ENCODE data around the gene ZFP2.
A peak's percentile ranks its signal among the peaks of the same experiment; 100 is the strongest.
"Not testable (repeated sequence)": the region's sequence is repeated elsewhere in the genome, so short reads cannot be mapped to it uniquely, and the experiment has no call there.

The ZFP2 gene

DNA sequence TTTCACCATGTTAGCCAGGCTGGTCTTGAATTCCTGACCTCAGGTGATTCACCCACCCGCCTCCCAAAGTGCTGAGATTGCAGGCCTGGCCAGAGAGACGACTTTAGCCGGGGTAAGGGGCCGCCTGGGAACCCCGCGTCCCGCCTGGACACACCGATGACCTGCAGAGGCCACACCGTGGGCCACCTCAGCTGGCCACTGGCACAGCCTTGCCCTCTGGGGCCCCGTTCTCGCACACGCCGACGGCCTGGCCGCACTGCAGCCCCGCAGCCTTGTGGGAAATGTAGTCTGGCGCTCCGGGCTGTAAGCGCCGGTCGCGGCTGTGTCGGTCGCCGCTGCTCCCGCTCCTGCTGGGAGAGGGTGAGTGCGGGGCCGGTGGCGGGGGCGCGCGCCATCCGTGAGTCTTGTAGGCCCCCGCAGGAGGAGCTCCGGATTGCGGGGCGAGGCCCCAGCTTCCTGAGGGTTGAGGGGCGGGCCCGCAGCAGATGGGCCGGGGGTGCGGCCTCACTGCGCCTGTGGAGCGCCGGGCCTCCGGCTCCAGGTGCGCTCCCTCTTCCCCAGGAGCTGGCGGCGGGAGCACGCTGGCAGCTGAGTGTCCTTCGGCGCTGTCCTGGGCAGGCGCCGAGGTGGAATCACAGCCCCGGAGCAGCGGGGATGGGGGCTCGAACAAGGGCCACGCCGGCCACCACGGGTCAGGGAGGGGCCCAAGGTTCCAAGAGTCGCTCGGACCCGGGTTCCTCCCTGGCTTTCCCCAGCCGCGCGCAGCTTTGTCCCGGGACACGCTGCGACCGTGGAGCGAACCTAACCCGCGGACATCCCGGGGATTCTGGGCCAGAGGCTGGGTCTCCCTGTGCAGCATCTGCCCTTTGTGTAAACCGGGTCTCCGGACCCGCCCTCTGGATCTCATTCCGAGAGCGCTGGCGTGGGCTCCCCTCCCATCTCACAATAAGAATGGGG is at the start of gene ZFP2:
Gene ZFP2 (plus strand): TSS at position 299 of the 957 bp plus-strand sequence. CDS start 35,401 bp downstream, outside the sequence.
- DNase-seq = peak; percentile 69

DNA sequence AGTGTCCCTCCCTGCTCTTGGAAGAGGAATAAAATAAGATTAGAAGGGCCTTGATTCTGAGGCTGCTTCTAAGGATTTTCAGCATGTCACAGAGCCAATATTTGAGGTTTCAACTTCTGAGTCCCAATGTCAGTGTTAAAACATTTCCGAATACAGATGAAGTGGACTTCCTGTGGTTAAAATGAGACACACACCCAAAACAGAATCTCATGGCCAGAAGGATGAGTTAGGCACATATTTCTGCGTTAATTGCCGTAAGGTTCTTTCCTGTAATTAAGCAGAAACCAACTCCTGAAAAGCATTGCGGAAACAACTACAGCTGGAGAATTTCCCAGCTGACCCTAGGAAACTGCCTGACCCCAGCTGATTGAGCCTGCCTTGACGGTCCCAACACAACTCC is 46.4 kb upstream of the ZFP2 start:
- DNase-seq = no peak

DNA sequence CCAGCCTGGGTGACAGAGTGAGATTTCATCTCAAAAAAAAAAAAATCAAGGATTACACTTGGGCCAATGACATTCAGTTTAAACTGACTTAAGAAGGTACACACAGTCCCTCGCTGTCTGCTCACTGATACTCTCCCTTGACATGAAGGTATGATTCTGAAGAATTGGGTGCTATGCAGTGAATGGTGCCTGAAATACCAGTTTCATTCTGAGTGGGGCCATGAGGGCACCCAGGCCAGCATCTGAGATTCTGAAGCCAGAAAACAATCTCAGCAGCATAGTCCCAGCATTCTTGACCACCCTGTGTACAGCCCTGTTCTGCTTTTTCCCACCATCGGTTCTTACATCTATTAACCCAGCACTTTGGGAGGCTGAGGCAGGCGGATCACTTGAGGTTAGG is 43.8 kb upstream of the ZFP2 start:
- no peak for DNase-seq

GRCh38 chr5:178854284-178854683 is 41.4 kb upstream of the ZFP2 start:
- DNase-seq = no peak

DNA sequence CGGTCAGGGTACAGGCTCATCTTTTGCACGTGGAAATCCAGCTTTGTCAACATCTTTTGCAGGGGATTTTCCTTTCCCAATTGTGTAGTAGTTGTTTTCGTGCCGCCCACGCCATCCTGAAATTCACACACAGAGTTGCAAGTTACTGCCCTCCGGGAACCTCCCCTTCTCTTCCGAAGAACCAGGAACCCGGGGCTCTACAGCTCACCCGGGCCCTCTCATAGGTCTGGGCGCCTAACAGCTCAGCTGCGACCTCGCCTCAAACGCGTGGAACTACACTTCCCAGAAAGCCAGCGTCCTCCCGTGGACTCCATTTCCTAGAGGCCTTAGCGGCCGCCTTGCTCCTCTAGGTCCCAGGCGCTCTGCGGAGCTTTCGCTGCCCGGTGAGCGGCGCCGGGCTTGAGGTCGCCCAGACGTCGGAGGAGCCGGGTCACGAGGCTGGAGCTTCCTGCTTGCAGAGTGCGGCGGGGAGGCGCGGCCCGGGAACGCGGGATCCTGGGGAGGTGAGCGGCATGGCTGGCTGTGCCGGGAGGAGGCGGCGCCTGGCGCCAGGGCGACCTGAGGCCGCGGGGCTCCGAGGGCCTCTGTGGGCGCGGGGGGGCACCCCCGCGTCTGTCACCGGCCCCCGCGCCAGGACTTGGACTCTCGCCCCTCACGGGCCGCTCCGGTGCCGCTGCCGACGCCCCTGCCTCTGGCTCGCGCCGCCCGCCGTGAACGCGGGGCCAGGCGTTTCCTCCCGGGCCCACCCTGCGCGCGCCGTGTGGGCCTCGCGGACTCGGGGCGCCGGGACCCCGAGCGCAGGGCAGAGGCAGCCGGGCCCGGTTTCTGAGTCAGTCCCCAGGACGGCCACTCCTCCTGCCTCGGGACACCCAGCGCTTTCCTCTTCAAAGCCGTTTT is 35.8 kb upstream of the ZFP2 start, which contains the start of gene ZNF354B:
Gene ZNF354B (plus strand): TSS at position 329 of the 897 bp plus-strand sequence. CDS start 1,095 bp downstream, outside the sequence.
- DNase-seq = peak; percentile 92

DNA sequence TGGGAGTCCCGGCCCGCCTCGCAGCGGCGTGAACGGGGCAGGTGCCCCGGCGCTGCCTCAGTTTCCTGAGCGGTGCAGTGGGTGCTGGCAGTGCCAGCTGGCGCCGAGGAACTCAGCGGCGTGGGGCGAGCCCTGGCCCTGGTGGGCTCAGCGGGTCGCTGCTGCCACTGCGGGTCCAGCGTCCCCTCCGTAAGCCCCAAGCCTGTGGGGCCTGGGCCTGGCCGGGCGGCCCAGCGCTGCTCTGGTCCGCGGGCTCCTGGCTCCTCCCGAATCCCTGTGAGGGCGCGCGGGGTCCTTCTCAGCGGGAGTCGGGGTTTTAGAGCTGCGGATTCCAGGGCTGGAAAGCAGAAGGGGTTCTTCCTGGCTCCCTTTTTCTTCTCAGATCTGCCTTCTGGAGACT is 35.1 kb upstream of the ZFP2 start:
- DNase-seq = not testable (repeated sequence)

DNA sequence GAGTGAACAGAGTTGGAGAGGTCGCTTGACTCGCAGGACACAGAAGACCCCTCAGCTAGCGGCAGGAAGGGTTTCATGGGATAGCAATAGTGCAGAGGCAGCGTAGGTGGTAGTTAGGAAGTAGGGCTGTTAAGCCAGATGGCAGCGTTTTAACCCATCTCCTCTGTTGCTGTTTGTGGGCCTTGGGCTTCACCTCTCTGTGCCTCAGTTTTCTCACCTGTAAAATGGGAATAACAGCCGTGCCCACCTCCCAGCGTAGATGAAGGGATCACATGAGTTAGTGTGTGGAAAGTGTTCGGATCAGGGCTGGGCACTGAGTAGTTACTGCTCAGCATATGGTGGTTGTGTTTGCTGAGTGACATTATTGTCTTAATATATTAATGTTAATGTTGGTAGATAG is 34.1 kb upstream of the ZFP2 start:
- DNase-seq = no peak

- DNase-seq = no peak
Measured at GRCh38 chr5:178866946-178867345, 28.8 kb upstream of the ZFP2 start.

DNA sequence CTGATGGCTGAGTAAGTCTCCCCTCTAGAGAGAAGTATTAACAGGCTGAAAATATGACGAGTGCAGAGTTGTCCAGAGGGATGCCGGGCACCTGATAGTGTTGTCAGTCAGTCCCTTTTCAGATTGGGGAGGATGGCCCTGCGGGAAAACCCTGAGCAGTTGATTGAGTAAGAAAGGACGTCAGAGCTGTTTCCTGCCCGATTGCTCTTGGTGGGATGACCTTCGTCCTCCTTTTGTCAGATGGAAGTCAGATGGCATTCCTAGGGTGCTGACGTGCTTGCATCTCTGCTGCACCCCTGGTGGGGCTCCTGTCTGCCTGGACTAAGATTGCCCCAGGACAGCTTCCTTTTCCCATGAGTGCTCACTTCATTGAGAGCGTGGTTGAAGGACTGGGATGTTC is 26.1 kb upstream of the ZFP2 start:
- no peak for DNase-seq

DNA sequence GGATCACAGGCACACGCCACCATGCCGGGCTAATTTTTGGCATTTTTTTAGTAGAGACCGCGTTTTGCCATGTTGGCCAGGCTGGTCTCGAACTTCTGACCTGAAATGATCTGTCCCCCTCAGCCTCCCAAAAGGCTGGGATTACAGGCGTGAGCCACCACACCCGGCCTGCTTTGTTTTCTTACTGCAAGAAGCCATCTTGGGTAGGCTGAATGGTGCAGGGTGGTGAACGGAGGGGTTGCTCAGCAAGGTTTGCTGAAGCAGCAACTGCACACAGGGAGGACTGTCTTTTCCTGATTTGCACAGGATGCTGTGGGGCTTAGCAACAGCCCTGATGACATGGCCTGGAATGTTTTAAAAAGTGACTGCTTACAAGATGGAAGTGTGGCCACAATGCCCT is 25.3 kb upstream of the ZFP2 start:
- no peak for DNase-seq

GRCh38 chr5:178872302-178872701 is 23.4 kb upstream of the ZFP2 start:
- no peak for DNase-seq

DNA sequence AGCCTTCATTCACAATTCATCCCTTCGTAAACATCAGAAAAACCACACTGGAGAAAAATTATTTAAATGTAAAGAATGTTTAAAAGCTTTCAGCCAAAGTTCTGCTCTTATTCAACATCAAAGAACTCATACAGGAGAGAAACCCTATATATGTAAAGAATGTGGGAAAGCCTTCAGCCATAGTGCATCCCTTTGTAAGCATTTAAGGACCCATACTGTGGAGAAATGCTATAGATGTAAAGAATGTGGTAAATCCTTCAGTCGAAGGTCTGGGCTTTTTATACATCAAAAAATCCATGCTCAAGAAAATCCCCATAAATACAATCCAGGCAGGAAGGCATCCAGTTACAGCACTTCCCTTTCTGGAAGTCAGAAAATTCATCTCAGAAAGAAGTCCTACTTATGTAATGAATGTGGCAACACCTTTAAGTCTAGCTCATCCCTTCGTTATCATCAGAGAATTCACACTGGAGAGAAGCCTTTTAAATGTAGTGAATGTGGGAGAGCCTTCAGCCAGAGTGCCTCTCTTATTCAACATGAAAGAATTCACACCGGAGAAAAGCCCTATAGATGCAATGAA is 12.5 kb upstream of the ZFP2 start:
- DNase-seq = not testable (repeated sequence)

GRCh38 chr5:178883815-178884430 is 11.8 kb upstream of the ZFP2 start:
- no peak for DNase-seq

GRCh38 chr5:178899289-178899688 is 3.6 kb downstream of the ZFP2 start:
- DNase-seq = no peak

GRCh38 chr5:178902849-178903248 is 7.1 kb downstream of the ZFP2 start:
- no peak for DNase-seq

GRCh38 chr5:178931846-178932760 is 36.4 kb downstream of the ZFP2 start:
- no peak for DNase-seq

DNA sequence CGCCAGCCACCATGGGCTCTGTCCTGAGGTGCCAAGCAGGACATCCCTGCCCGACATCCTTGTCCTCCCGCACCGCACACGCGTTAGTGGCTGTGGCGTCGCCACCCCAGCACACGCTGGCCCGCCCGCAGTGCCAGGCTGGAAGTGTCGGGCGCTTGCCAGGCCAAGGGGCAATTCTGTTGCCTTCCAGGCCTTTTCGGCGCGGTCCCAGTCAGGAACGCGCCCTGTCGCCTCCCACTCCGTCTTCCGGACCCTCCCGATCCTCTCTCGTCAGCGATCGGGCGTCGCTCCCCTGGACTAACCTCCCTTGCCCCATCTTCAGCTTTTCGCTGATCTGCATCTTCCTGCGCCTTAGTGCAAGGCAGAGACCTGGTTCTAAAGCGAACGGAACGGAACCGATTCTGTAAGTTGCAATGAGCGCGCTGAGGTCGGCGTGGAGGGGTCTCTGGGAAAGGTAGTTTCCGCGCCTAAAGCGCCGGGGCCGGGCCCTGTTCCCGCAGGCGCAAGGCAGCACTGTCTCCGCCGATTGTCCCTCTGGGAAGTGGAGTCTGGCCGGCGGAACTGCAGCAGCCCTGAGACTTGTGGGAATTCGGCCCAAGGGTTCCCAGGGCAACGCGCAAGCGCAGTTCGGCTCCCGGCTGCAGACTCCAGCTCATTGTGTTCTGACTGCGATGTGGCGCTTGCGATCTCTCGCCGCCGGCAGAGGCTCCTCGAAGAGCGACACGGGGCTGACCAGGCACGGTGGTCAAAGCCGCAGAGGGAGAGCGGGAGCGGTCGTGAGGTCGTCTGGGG is 45.1 kb downstream of the ZFP2 start, which contains the start of gene ZNF454:
Gene ZNF454 (plus strand): TSS at position 630 of the 792 bp plus-strand sequence. CDS start 1,594 bp downstream, outside the sequence.
- no peak for DNase-seq

DNA sequence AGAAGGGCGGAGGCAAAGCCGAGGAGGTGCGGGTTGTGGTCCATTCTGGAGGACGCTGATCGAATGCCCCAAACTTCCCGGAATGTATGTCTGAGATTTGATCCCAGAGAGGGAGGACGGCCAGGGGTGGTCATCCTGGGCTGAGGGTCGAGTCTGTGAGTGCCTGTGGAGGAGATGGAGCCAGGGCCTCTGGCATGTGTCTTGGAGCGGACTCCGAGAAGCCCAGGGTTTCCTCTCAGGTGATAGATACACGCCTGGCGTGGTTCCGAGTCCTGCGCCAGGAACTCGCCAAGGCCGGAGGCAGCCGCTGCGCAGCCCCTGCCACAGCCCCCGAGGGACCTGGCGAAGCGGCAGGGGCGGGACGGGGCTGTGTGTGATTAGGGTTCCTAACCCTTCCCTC is 45.6 kb downstream of the ZFP2 start:
- no peak for DNase-seq

DNA sequence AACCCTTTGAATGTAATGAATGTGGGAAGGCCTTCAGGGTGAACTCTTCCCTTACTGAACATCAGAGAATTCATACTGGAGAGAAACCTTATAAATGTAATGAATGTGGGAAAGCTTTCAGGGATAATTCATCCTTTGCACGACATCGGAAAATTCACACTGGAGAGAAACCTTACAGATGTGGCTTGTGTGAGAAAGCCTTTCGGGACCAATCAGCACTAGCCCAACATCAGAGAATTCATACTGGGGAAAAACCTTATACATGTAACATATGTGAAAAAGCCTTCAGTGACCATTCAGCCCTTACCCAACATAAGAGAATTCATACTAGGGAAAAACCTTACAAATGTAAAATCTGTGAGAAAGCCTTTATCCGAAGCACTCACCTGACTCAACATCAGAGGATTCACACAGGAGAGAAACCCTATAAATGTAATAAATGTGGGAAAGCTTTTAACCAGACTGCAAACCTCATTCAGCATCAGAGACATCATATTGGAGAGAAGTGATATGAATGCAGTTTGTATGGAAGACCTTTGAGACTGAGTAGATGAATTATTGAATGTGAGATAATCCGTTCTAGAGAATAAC is 69.8 kb downstream of the ZFP2 start:
- DNase-seq = no peak

DNA sequence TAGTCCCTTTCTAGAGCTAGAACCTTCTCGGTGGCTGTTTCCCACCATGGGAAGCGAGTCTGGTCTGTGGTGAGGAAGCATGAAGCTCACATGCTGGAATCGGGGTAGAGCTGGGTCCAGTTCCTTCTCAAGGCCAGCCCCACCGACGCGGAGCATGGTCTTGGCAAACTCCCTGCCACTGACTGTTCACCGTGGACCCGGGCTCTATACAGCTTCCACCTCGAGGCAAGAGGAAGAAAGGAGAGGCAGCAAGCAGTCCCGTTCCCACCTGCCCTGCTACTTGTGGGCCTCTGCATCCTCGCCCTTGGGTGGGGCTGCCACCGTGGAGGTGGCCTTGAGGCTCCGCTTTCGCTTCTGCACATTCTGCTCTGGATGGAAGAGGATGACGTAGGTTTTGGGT is 85.7 kb downstream of the ZFP2 start:
- DNase-seq = no peak

All from activated effector memory CD4-positive, alpha-beta T cell treated with anti-CD3 and anti-CD28 coated beads, Interleukin-2, amount 50 U/mL, for 16 hours (primary cell).